Caco-2 (cell line): ENCODE results near the gene GSE1. TPM values are rescaled to one million over a fixed set of nuclear protein-coding genes. Genes with fewer than 3 reads are reported as not detected.

Experiments used
- BruUV-seq: library from RNA; stranded (reverse); fragments of 400-500 nt; replicated peaks from 2 replicates; lab custom pipeline; 2021; lab: Mats Ljungman, UMichigan
- CTCF ChIA-PET: fragments of 300-600 bp; sonication (Branson Sonifier 250); formaldehyde crosslinking; loops from one replicate; lab custom pipeline; 2022; ENCODE audit warnings: antibody characterized with exemption; lab: Charles Lee
- POLR2A ChIA-PET: fragments of 300-600 bp; sonication (Branson Sonifier 250); formaldehyde crosslinking; loops from one replicate; lab custom pipeline; 2022; ENCODE audit warnings: antibody characterized with exemption; lab: Charles Lee
- DNase-seq, 2 experiments: peaks; one replicate each; pipeline versions ENCODE4 v3.0.0 to v3.0.0-alpha.2; 2020 to 2022
- H3K27me3 ChIP-seq: replicated peaks from 2 replicates; pipeline ENCODE4 v1.6.0; 2011; ENCODE audit warnings: low read length; ENCODE audit not compliant: control insufficient read depth, insufficient read depth
- H3K36me3 ChIP-seq: 2 replicates; pipeline ENCODE4 v1.5.1; 2011; ENCODE audit warnings: low read length; ENCODE audit not compliant: control insufficient read depth, insufficient read depth
- H3K4me1 ChIP-seq: fragments of 250-450 bp; sonication (Bioruptor Pico); 2 replicates; pipeline ENCODE4 v1.5.1; 2020; ENCODE audit warnings: mild to moderate bottlenecking
- H3K4me3 ChIP-seq: 2 replicates; pipeline ENCODE4 v1.5.1; 2011; ENCODE audit warnings: low read depth, mild to moderate bottlenecking, control low read depth, low read length
- H3K9me3 ChIP-seq: fragments of 250-450 bp; sonication (Bioruptor Pico); 2 replicates; pipeline ENCODE4 v1.5.1; 2020; ENCODE audit warnings: mild to moderate bottlenecking, moderate library complexity
- H3K27ac Mint-ChIP-seq: one replicate; pipeline ENCODE4 v1.8.0; 2022; ENCODE audit warnings: mixed read lengths; ENCODE audit not compliant: unreplicated experiment
- H3K27me3 Mint-ChIP-seq: one replicate; pipeline ENCODE4 v1.8.0; 2022; ENCODE audit warnings: mixed read lengths; ENCODE audit not compliant: insufficient read depth, unreplicated experiment
- H3K36me3 Mint-ChIP-seq: one replicate; pipeline ENCODE4 v1.8.0; 2022; ENCODE audit warnings: mild to moderate bottlenecking, mixed read lengths; ENCODE audit not compliant: insufficient read depth, unreplicated experiment
- H3K4me1 Mint-ChIP-seq: one replicate; pipeline ENCODE4 v1.8.0; 2022; ENCODE audit warnings: low read depth, mixed read lengths; ENCODE audit not compliant: unreplicated experiment
- H3K4me3 Mint-ChIP-seq: one replicate; pipeline ENCODE4 v1.8.0; 2022; ENCODE audit warnings: mild to moderate bottlenecking, moderate library complexity, mixed read lengths; ENCODE audit not compliant: unreplicated experiment
- H3K9me3 Mint-ChIP-seq: one replicate; pipeline ENCODE4 v1.8.0; 2022; ENCODE audit warnings: mixed read lengths; ENCODE audit not compliant: unreplicated experiment
- CTCF ChIP-seq, 2 experiments: fragments of 200-600 bp in 1 of 2; IDR thresholded peaks; 1 replicate in 1 of 2; 2 replicates in 1 of 2; pipeline versions ENCODE4 v1.5.1 to v1.8.0; 2011 to 2022; ENCODE audit warnings: antibody characterized with exemption in 1 of 2, control low read depth in 1 of 2, inconsistent platforms in 1 of 2, low read depth in 1 of 2, low read length in 1 of 2, mild to moderate bottlenecking in 1 of 2, moderate library complexity in 1 of 2; ENCODE audit not compliant: insufficient read depth in 1 of 2, severe bottlenecking in 1 of 2, unreplicated experiment in 1 of 2
- intact Hi-C: fragments of 100-400 bp; cut with micrococcal nuclease; formaldehyde crosslinking; loops from one replicate; pipeline ENCODE4 v1.10.0; 2022; ENCODE audit not compliant: unreplicated experiment
- total RNA-seq: library from RNA; stranded (reverse); gene quantifications from 2 replicates; pipeline ENCODE4 v1.2.3, GENCODE V29; 2022

The GSE1 gene
- total RNA-seq, 1 experiment from 2014 or later = 142 TPM

GRCh38 chr16:85577899-85578598 is 35.1 kb upstream of the GSE1 start:
- no peak for DNase-seq
- no peaks in the 10 kb centered on the region for H3K27me3 ChIP-seq
- H3K4me1 ChIP-seq = peaks cover 10% of the 10 kb centered on the region
- H3K36me3 Mint-ChIP-seq = no peaks in the 10 kb centered on the region
- ChIA-PET POLR2A (no interaction called here), CTCF (interaction anchor here (0.9 kb wide), 1 partner anchor 21 kb away, joined by 4 read pairs; no protein-coding TSS in a partner anchor)
- no peaks in the 10 kb centered on the region for H3K36me3 ChIP-seq
- no peak overlapping the region for H3K27ac Mint-ChIP-seq
- intact Hi-C loops = no loop called here
- H3K4me3 ChIP-seq = no peak overlapping the region
- H3K4me3 Mint-ChIP-seq = no peak overlapping the region
- no peaks in the 10 kb centered on the region for H3K9me3 Mint-ChIP-seq
- no peaks in the 10 kb centered on the region for H3K9me3 ChIP-seq
- H3K27me3 Mint-ChIP-seq = no peaks in the 10 kb centered on the region
- peaks cover 14% of the 10 kb centered on the region for H3K4me1 Mint-ChIP-seq
- no TSS peak for BruUV-seq
- TF ChIP-seq CTCF (IDR thresholded peaks at IDR 0.05; ENCODE audit: insufficient read depth in 1 of 2, low read depth in 1 of 2, low read length in 1 of 2, severe bottlenecking in 1 of 2, unreplicated experiment in 1 of 2) = no peak

GRCh38 chr16:85578599-85578948 is 34.5 kb upstream of the GSE1 start:
- Mint-ChIP-seq H3K4me1 (peaks cover 14% of the 10 kb centered on the region), H3K27me3 (no peaks in the 10 kb centered on the region)
- TF ChIP-seq CTCF (IDR thresholded peaks at IDR 0.05; ENCODE audit: insufficient read depth in 1 of 2, low read depth in 1 of 2, low read length in 1 of 2, severe bottlenecking in 1 of 2, unreplicated experiment in 1 of 2) = no peak

GRCh38 chr16:85579191-85579590 is 33.9 kb upstream of the GSE1 start:
- H3K27me3 Mint-ChIP-seq = no peaks in the 10 kb centered on the region
- intact Hi-C loops = no loop called here
- ChIA-PET CTCF (interaction anchor here (0.9 kb wide), 1 partner anchor 22 kb away, joined by 4 read pairs; no protein-coding TSS in a partner anchor), POLR2A (no interaction called here)
- Histone ChIP-seq H3K36me3 (no peaks in the 10 kb centered on the region), H3K4me1 (peaks cover 10% of the 10 kb centered on the region), H3K9me3 (no peaks in the 10 kb centered on the region), H3K27me3 (no peaks in the 10 kb centered on the region), H3K4me3 (no peak overlapping the region)
- DNase-seq = no peak
- peak overlapping the region; percentile 33 for H3K27ac Mint-ChIP-seq
- no peak overlapping the region for H3K4me3 Mint-ChIP-seq
- no peak for TF ChIP-seq CTCF (IDR thresholded peaks at IDR 0.05; ENCODE audit: insufficient read depth in 1 of 2, low read depth in 1 of 2, low read length in 1 of 2, severe bottlenecking in 1 of 2, unreplicated experiment in 1 of 2)
- H3K9me3 Mint-ChIP-seq = no peaks in the 10 kb centered on the region
- no TSS peak for BruUV-seq
- H3K4me1 Mint-ChIP-seq = peaks cover 14% of the 10 kb centered on the region
- H3K36me3 Mint-ChIP-seq = no peaks in the 10 kb centered on the region

More at GRCh38 chr16:85578599-85578948, 34.5 kb upstream of the GSE1 start:
- DNase-seq = no peak
- H3K27me3 ChIP-seq = no peaks in the 10 kb centered on the region
- Mint-ChIP-seq H3K27ac (peak overlapping the region; percentile 33), H3K36me3 (no peaks in the 10 kb centered on the region), H3K4me3 (no peak overlapping the region), H3K9me3 (no peaks in the 10 kb centered on the region)
- no peaks in the 10 kb centered on the region for H3K9me3 ChIP-seq
- ChIA-PET CTCF (interaction anchor here (0.9 kb wide), 1 partner anchor 21 kb away, joined by 4 read pairs; no protein-coding TSS in a partner anchor), POLR2A (no interaction called here)
- intact Hi-C loops = no loop called here
- no peak overlapping the region for H3K4me3 ChIP-seq
- no peaks in the 10 kb centered on the region for H3K36me3 ChIP-seq
- H3K4me1 ChIP-seq = peaks cover 10% of the 10 kb centered on the region
- BruUV-seq = no TSS peak
